SK-N-MC (cell line): ENCODE data around the gene ECHS1.

Experiments used
- EZH2 ChIP-seq: fragments of 200-600 bp; sonication (generic); IDR thresholded peaks from one replicate; pipeline ENCODE4 v1.6.1; 2017; ENCODE audit warnings: antibody characterized with exemption
- FOXP2 ChIP-seq: optimal IDR thresholded peaks from 2 replicates; pipeline ENCODE3; 2011; ENCODE audit warnings: mild to moderate bottlenecking, moderate library complexity; ENCODE audit not compliant: insufficient read depth; ENCODE audit errors: extremely low read length, control extremely low read depth
- POLR2AphosphoS5 ChIP-seq: IDR thresholded peaks from 2 replicates; pipeline ENCODE4 v1.6.1; 2012; ENCODE audit warnings: mild to moderate bottlenecking, low read depth, low read length, borderline replicate concordance

DNA sequence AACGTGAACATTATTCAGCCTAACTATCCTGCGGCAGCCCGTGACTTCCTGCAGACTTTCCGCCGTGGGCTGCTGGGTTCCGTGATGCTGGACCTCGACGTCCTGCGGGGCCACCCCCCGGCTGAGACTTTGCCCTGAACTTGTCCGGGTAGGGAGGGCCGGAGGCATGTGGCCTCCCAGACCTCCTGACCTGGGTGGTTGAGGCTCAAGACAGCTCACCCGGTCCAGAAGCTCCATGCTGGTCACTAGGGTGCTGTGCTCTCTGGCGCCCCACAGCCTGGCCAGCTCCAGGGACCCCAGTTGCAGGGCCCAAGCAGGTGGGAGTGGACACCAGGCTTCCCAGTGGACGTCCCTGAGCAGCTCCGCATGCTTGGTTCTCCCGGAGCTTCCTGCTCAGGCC, 46.9 kb upstream of the ECHS1 start:
- no peak for TF ChIP-seq POLR2AphosphoS5
- no peak for TF ChIP-seq EZH2
- no peak for TF ChIP-seq FOXP2
